DOHH2 (cell line): ENCODE results near the gene KLHL36.

ENCODE experiments used
- H3F3A ChIP-seq: fragments of 200-600 bp; sonication (generic), shearing (Covaris generic); 2 replicates; pipeline ENCODE4 v1.6.0; 2016; ENCODE audit warnings: antibody characterized with exemption, mild to moderate bottlenecking; ENCODE audit not compliant: control insufficient read depth, insufficient read depth
- H3K27ac ChIP-seq: fragments of 200-600 bp; sonication (generic); 2 replicates; pipeline ENCODE4 v1.5.1; 2014; ENCODE audit warnings: low read depth, mild to moderate bottlenecking, low read length, moderate library complexity
- H3K27me3 ChIP-seq: fragments of 200-600 bp; sonication (generic); 2 replicates; pipeline ENCODE4 v1.6.1; 2014; ENCODE audit warnings: mild to moderate bottlenecking, low read length, mixed read lengths; ENCODE audit not compliant: control insufficient read depth
- H3K36me3 ChIP-seq: fragments of 200-600 bp; sonication (generic); 2 replicates; pipeline ENCODE4 v1.6.1; 2014; ENCODE audit warnings: mild to moderate bottlenecking, low read length, moderate library complexity, mixed read lengths; ENCODE audit not compliant: control insufficient read depth
- H3K4me1 ChIP-seq: fragments of 200-600 bp; sonication (generic); 2 replicates; pipeline ENCODE4 v1.6.1; 2014; ENCODE audit warnings: mild to moderate bottlenecking, low read length, mixed read lengths; ENCODE audit not compliant: control insufficient read depth
- H3K4me2 ChIP-seq: fragments of 200-600 bp; sonication (generic); 2 replicates; pipeline ENCODE4 v1.6.0; 2014; ENCODE audit warnings: mild to moderate bottlenecking, low read length, moderate library complexity
- H3K4me3 ChIP-seq: fragments of 200-600 bp; sonication (generic); 2 replicates; pipeline ENCODE4 v1.5.1; 2014; ENCODE audit warnings: mild to moderate bottlenecking, low read length, mixed read lengths
- H3K79me2 ChIP-seq: fragments of 200-600 bp; sonication (generic); 2 replicates; pipeline ENCODE4 v1.6.1; 2014; ENCODE audit warnings: mild to moderate bottlenecking, low read length, mixed read lengths; ENCODE audit not compliant: control insufficient read depth
- H3K9me2 ChIP-seq: fragments of 200-600 bp; sonication (generic); replicated peaks from 2 replicates; pipeline ENCODE4 v1.6.1; 2014; ENCODE audit warnings: mild to moderate bottlenecking, low read length, mixed read lengths; ENCODE audit not compliant: control insufficient read depth
- H3K9me3 ChIP-seq: fragments of 200-600 bp; sonication (generic); 2 replicates; pipeline ENCODE4 v1.6.1; 2014; ENCODE audit warnings: antibody characterized with exemption, low read length, mixed read lengths; ENCODE audit not compliant: control insufficient read depth, insufficient read depth
- H4K20me1 ChIP-seq: fragments of 200-600 bp; sonication (generic); 2 replicates; pipeline ENCODE4 v1.6.0; 2014; ENCODE audit warnings: low read depth, mild to moderate bottlenecking, antibody characterized with exemption, low read length, moderate library complexity; ENCODE audit not compliant: control insufficient read depth, insufficient read depth
- EZH2phosphoT487 ChIP-seq: fragments of 200-600 bp; sonication (generic); IDR thresholded peaks from 2 replicates; pipeline ENCODE4 v1.6.1; 2017; ENCODE audit warnings: borderline replicate concordance, mild to moderate bottlenecking, antibody characterized with exemption, low read length, moderate library complexity, mixed read lengths
- TF ChIP-seq, protein P1 (sequence below): fragments of 200-600 bp; sonication (generic); IDR thresholded peaks from one replicate; pipeline ENCODE4 v1.5.1; 2014; ENCODE audit warnings: antibody characterized with exemption, mild to moderate bottlenecking, low read depth, low read length; ENCODE audit not compliant: poor library complexity, severe bottlenecking

KLHL36 gene

GRCh38 chr16:84670063-84670462, 21.8 kb downstream of the KLHL36 start:
- H3K27ac ChIP-seq = no peak overlapping the region
- no peaks in the 10 kb centered on the region for H3F3A ChIP-seq
- H3K79me2 ChIP-seq = no peaks in the 10 kb centered on the region
- H3K4me1 ChIP-seq = peaks cover 24% of the 10 kb centered on the region
- H3K4me2 ChIP-seq = no peak overlapping the region
- H3K9me2 ChIP-seq = no peaks in the 10 kb centered on the region
- no peaks in the 10 kb centered on the region for H3K9me3 ChIP-seq
- H4K20me1 ChIP-seq = no peaks in the 10 kb centered on the region
- no peak overlapping the region for H3K4me3 ChIP-seq
- H3K36me3 ChIP-seq = no peaks in the 10 kb centered on the region; the same call in 1 of the 2 replicates
- no peak for TF ChIP-seq EZH2phosphoT487
- TF ChIP-seq, protein P1, sequence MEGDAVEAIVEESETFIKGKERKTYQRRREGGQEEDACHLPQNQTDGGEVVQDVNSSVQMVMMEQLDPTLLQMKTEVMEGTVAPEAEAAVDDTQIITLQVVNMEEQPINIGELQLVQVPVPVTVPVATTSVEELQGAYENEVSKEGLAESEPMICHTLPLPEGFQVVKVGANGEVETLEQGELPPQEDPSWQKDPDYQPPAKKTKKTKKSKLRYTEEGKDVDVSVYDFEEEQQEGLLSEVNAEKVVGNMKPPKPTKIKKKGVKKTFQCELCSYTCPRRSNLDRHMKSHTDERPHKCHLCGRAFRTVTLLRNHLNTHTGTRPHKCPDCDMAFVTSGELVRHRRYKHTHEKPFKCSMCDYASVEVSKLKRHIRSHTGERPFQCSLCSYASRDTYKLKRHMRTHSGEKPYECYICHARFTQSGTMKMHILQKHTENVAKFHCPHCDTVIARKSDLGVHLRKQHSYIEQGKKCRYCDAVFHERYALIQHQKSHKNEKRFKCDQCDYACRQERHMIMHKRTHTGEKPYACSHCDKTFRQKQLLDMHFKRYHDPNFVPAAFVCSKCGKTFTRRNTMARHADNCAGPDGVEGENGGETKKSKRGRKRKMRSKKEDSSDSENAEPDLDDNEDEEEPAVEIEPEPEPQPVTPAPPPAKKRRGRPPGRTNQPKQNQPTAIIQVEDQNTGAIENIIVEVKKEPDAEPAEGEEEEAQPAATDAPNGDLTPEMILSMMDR = no peak
- H3K27me3 ChIP-seq = peaks cover 8% of the 10 kb centered on the region

- peaks cover 10% of the 10 kb centered on the region for H3K27me3 ChIP-seq
- H3K27ac ChIP-seq = no peak overlapping the region
- peak overlapping the region; percentile 15 for H3K4me2 ChIP-seq
- H3K4me3 ChIP-seq = no peak overlapping the region
- no peaks in the 10 kb centered on the region for H4K20me1 ChIP-seq
- no peaks in the 10 kb centered on the region for H3F3A ChIP-seq
- no peaks in the 10 kb centered on the region for H3K9me3 ChIP-seq
- peaks cover 17% of the 10 kb centered on the region for H3K4me1 ChIP-seq
- no peaks in the 10 kb centered on the region for H3K9me2 ChIP-seq
- no peaks in the 10 kb centered on the region for H3K79me2 ChIP-seq
- no peak for TF ChIP-seq EZH2phosphoT487
- TF ChIP-seq, protein P1 = peak; percentile 92
- no peaks in the 10 kb centered on the region for H3K36me3 ChIP-seq
These were observed 24.2 kb downstream of the KLHL36 start for GRCh38 chr16:84672276-84673202.

GRCh38 chr16:84673203-84673535, 24.9 kb downstream of the KLHL36 start:
- H3K4me1 ChIP-seq = peaks cover 17% of the 10 kb centered on the region
- no peaks in the 10 kb centered on the region for H3K9me3 ChIP-seq
- H3K36me3 ChIP-seq = no peaks in the 10 kb centered on the region
- H3K79me2 ChIP-seq = no peaks in the 10 kb centered on the region
- H3F3A ChIP-seq = no peaks in the 10 kb centered on the region
- no peak overlapping the region for H3K27ac ChIP-seq
- peaks cover 10% of the 10 kb centered on the region for H3K27me3 ChIP-seq
- no peak overlapping the region for H3K4me3 ChIP-seq
- no peak overlapping the region for H3K4me2 ChIP-seq
- TF ChIP-seq EZH2phosphoT487 = no peak
- TF ChIP-seq, protein P1 = no peak
- H3K9me2 ChIP-seq = no peaks in the 10 kb centered on the region
- no peaks in the 10 kb centered on the region for H4K20me1 ChIP-seq
